GM12875 (cell line): ENCODE data around the gene FAAH.

Experiments used
- H3K4me3 ChIP-seq: one replicate; pipeline ENCODE4 v1.5.1; 2011; ENCODE audit warnings: low read depth, low read length, control low read depth
- CTCF ChIP-seq: IDR thresholded peaks from 2 replicates; pipeline ENCODE4 v1.5.1; 2011; ENCODE audit warnings: low read depth, mild to moderate bottlenecking, control low read depth, inconsistent platforms, low read length, moderate library complexity, borderline replicate concordance; ENCODE audit not compliant: insufficient read depth

Gene FAAH

DNA sequence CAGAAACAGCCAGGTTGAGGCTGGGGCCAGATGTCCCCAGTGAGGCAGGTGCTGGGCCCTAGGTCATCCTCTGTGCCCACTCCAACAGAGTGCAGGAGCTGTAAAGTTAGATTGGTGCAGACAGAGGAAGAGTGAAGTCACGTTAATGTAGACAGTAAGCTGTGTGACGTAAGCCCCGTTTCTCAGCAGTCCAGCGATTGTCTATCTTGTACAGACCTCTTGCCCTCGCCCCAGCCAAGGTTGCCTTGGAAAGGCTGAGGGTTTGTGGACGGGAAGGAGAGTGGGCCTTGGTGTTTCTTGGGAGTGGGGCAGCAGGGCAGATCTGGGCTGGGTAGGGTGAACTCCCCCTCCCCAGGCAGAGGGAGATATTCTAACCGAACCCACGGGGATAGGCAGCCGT is 13.5 kb downstream of the FAAH start:
- no peak overlapping the region for H3K4me3 ChIP-seq
- no peak for TF ChIP-seq CTCF

- H3K4me3 ChIP-seq, result no peak overlapping the region
- TF ChIP-seq CTCF, result no peak
Observed at GRCh38 chr1:46408356-46409062, 14.4 kb downstream of the FAAH start.

DNA sequence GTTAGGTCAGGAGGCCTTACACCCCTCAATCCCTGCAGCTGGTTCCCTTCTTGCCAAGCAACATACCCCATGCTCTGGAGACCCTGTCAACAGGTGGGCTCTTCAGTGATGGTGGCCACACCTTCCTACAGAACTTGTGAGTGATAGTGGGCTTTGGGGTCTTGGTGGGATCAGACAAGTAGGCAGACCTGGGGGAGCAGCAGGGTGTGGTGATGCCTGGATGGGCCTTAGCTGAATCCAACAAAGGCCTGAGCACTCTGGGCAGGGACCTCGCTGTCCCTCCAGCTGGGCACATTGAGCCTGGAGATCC is 14.9 kb downstream of the FAAH start:
- no peak overlapping the region for H3K4me3 ChIP-seq
- TF ChIP-seq CTCF, result no peak

DNA sequence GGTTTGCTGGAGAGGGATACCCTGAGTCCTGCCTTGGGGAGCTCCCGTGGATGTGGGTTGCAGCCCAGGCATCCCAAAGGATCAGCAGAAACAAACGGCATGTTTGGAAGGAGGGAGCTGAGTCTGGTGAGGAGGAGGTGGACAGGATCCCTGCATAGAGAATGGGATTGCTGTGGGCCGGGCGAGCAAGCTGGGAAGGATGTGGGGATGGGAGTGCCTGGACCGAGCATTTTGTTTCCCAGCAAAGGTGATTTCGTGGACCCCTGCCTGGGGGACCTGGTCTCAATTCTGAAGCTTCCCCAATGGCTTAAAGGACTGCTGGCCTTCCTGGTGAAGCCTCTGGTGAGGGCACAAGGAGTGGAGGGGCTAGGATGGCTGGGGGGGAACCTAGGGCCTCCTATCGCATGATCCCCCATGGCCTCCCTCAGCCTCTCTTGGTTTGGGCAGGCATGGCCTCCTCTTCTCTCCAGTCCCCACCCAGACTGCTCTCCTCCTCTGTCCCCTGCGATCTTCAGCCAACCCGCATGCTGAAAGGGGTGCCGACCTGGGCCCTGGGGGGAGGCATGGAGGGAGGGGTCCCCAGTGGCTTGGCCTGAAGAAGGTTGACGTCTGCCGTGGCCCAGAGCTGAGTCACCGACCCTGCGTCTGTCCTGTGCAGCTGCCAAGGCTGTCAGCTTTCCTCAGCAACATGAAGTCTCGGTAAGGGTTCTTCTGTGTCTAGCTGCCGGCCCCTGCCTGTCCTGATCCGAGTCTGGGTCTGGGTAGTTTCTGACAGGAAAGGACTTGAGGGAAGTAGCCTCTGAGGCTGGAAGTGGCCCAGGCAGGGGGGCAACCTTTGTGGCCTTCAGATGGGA is 16.3 kb downstream of the FAAH start:
- TF ChIP-seq CTCF, result no peak
- no peak overlapping the region for H3K4me3 ChIP-seq

DNA sequence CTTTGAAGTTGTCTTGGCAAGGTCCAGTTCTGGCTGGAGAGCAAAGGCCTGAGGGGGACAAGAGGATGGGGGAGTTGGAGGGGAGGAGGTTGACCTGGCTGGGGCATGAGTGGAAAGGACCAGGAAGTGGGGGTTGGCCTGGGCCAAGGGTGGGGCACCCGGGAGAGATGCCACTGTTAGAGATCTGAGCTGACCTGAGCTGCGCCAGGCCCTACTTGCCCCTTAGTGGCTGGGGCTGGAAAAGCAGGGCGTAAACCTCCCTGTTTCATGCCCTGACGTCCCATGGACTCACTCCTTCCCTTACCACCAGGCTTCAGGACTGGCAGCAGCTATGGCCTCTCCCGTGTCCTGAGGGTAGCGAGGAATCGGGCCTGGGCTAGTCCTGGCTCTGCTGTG is 16.9 kb downstream of the FAAH start:
- no peak overlapping the region for H3K4me3 ChIP-seq
- TF ChIP-seq CTCF, result no peak

DNA sequence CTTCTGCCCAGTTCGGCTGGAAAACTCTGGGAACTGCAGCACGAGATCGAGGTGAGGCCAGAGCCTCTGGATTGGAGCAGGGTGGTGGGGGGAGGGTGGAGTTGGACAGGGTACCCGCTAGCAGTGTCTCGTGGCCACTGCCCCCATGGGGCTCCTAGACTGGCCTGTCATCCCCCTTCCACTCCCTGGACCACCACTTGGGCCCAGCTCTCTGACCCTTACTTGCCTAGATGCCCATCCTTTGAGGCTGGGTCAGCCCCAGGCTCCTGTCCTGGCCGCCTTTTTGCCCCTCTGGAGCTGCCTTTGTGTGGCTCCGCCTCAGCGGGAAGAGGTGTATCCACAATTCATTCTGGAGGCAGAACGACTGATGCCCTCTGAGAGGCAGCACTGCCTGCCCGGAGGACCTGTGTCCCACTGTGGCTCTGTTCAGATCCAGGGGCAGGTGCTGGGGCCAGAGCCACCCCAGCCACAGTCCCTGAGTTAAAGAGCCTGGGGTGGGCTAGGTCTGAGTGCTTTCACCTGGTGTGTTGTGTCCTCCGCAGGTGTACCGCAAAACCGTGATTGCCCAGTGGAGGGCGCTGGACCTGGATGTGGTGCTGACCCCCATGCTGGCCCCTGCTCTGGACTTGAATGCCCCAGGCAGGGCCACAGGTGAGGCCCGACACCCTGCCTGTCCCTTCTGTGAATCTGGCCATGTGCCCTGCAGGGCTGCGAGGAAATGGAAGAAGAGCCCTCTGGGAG is 17.7 kb downstream of the FAAH start:
- TF ChIP-seq CTCF, result peak; percentile 45; the same call in 1 of the 2 replicates
- no peak overlapping the region for H3K4me3 ChIP-seq
